ENCODE results near the gene IMMP2L.

IMMP2L gene

DNA sequence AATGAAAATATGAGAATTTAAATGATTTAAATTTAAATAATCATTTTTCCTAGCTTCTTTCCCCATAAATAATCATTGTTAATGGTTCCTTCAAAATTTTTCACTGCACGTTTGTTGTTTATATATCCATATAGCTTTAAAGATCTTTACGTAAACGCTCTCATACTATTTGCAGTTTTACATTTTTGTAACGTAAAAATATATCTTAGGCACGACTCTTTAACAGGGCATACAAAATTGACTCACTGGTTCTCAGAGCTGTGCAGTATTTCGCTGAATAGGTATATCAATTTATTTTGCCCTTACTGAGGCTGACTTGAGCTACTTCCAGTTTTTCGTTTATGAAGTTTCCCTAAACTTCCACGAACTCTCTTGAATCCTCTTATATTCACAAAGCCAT lies 365.6 kb downstream of the IMMP2L start:
- no peak for DNase-seq

GRCh38 chr7:111192614-111193413 lies 369.5 kb downstream of the IMMP2L start:
- no peak for DNase-seq

DNA sequence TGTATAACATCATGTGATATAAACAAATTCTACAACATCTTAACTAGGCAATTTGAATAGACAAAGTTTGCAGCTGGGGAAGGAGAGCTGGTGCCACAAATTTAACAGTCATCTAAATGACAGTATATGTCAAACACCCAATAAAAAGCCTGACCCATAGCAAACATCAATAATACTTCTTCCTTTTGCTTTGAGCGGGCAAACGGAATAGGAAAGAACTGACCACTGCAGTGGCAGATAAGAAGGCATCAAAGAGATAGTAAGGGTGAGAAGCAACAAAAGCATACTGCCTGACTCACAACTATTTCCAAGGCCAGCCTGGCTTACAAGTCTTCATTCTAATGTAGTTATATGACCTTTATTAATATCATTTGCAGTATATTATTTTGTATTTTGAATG lies 371.5 kb downstream of the IMMP2L start:
- DNase-seq = no peak

DNA sequence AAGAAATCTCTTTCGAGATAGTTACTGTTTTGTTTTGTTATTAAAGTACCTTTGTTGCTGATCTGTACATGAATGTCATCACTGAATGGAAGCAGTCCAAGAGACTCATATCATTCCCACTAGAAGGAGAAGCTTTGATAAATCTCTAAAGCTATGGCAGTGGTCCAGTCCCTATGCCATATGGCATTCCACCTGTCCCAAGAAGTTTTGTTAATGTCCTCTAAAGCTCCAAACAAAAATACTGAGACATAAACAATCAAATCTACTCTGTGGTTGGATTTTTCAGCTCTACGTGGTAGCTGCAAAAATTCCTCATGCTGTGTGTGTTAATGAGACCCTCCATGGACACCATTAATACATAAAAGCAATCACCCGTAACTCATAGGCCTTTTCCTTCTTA lies 377.3 kb downstream of the IMMP2L start:
- DNase-seq = no peak

DNA sequence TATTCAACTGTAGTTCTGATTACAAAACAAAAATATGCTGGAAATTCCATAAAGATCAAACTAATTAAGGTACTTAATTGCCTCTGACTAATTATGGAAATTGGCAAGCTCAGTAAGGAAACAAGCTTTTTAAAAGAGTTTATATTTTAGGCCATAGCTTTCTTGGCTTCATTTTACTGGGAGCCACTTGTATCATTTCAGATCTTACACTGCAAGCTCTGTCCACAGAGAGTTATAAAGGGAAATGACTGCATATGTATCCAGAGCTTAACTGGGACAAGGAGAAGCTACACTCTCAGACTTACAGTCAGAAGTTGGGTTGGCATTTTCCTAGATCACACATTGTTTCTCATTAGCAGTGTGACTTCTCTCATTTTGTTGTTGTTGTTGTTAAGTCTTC lies 379.0 kb downstream of the IMMP2L start:
- no peak for DNase-seq

DNA sequence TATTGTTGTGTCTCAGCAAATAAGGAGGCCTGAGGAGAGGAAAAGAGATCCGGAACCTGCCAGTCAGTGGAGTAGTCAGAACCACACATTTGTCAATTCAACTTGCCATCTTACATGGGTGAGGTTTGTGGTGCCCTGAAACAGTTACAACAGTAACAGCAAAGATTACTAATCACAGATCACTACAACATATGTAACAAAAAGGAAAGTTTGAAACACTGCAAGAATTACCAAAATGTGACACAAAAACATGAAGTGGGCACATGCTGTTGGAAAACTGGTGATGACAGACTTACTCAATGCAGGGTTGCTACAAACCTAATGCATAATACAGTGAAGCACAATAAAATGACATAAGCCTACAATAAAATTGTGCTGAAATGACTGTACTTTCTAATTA lies 382.0 kb downstream of the IMMP2L start:
- DNase-seq = no peak

GRCh38 chr7:111175908-111176441 lies 386.3 kb downstream of the IMMP2L start:
- DNase-seq = no peak

DNA sequence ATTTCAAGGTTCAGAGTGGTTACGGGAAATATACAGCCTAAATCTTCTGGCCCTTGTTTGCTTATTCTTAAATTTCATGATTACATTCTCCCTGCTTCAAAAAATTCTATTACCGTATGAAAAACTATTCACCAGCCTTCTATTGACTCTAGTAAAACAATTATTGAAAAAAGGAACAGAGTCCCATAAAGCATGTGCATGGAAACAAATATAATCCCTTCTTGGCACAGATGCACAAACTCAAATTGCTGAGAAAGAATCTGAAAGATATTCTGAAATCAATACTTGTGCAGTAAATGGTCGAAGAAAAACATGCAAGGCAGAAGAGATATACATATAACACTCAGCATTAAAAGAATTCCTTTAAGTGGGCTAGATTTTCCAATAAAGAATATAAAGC lies 387.8 kb downstream of the IMMP2L start:
- no peak for DNase-seq

DNA sequence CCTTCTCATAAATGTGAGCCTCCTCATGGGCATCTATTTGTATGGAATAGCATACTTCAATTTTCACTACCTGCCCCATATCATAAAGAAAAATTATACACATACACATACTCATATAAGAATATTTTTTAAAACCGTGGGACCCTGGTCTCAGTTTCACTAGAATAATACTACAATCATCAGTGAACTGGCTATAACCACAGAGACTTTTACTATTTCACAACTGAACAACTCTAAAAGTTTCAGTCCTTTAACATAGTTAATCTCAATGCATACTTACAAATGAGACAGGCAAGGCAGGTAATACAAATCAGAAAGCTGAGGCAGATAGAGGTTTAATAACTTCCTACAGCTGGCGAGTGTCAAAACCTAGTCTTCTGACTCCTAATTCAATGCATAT lies 388.3 kb downstream of the IMMP2L start:
- no peak for DNase-seq

DNA sequence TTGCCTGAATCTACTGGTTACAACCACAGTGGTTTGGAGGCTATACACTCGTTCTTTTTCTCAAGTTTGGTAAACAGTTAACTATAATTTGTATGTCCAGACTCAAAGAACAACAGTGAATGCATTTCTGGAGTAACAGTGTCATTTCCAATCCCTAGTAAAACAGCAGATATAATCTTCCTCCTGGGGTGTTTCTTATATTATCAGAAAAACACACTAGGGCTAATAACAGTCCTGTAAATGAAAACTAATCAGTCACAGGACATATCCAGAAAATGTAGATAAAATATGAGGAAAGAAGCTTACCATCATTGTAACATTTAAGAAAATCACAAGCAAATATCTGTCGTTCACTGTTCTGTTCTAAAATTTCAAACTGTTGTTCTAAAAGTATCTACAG lies 388.8 kb downstream of the IMMP2L start:
- DNase-seq = no peak

GRCh38 chr7:111172564-111173257 lies 389.6 kb downstream of the IMMP2L start:
- DNase-seq = no peak

GRCh38 chr7:111168182-111168581 lies 394.1 kb downstream of the IMMP2L start:
- DNase-seq = no peak

DNA sequence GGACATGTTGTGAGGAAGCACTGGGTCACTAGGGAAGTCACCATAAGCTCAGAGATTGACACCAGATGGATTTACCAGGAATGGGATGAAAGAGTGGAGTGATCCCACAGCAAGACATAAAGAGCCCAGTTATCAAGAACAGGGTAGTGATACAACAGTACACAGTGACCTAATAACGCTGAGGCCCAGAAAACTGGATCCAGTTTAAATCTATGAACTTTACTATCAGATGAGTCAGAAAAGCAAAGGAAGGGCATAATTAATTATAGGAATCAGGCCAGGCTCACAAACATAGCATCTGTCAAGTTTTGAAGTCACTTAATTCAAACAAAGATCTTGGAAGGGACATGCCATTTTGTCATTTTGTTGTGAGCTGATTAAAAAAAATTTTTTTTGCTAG lies 397.9 kb downstream of the IMMP2L start:
- no peak for DNase-seq

GRCh38 chr7:111162692-111163091 lies 399.6 kb downstream of the IMMP2L start:
- DNase-seq = no peak

DNA sequence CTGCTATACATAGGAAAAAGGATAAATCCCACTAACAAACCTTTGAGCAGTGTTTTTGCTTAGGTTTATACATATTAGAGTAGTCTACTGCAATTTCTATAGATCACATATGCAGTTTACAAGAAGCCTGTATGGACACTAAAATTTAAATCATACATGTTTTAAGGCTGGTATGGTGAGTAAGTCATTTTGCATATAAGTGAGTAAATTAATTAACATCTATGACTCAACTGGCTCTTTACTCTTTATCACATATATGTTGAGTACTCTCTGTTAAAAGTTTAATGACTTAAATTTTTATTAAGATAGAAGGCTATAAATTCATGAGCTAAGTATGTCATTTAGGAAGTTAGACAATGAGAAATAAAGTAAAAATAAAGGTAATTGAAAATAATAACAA lies 402.0 kb downstream of the IMMP2L start:
- no peak for DNase-seq

DNA sequence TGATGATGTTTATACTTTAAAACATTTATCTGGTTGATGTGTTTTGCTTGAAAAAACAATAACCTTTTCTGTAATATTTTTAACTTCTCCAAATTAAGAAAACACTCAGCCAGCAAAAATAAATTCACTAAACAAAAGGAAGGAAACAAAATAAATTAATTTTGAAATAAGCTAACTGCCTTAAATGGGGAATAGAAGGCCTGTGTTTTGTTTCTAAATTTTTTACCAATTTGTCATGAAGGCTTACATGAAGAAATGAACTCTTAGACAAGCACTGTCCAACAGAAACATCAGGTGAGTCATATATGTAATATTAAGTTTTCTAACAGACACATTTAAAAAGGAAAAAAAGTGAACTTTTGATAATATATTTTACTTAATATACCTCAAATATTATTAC lies 402.9 kb downstream of the IMMP2L start:
- DNase-seq = no peak

DNA sequence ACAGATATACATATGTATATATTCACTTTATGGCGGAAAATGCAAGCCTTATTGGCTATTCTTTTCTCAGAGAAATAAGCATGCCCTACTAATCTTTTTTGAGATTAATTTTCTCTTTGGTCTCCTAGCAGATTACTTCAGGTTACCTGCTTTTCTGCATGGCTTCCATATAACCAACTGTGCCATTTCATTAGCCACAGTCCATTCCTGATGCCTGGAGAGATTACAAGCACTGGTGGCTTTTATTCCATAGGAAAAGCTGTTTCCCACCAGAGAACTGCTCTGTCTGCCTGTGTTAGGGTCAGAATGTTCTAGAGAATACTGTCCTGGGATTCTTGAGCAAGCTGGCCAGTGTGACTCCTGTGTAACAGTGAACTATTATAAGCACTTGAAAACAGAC lies 411.6 kb downstream of the IMMP2L start:
- no peak for DNase-seq

DNA sequence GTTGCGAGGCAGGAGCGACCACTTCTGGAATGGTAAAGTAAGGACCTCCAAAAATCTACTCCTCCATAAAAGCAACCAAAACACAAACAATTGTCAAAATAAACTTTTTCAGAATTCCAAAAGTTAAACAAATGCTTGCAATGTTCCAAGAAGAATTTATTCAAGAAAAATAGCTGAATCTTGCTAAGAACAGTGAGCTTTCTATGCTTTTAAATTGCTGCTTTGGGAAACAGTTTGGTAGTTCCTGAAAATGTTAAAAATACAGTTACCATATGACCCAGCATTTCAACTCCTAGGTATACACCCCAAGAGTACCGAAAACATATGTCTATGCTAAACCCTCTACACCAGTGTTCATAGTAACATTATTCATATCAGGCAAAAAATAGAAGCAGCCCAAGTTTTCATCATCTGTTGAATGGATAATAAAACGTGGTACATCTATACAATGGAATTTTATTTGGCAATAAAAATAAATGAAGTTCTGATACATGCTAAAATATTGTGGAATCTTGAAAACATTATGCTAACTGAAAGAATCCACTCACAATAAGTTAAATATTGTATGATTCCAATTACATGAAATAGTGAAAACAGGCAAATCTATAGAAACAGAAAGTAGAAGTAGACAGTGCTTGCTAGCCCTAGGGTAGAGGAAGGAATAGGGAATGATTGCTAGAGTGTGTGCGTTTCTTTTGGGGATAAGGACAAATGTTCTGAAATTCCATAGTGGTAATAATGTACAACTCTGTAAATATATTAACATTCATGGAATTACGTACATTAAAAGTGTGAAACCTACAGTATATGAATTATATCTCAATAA lies 414.4 kb downstream of the IMMP2L start:
- DNase-seq = no peak

- no peak for DNase-seq
These were observed 416.2 kb downstream of the IMMP2L start for GRCh38 chr7:111146136-111146535.

- DNase-seq = no peak
These were observed 416.8 kb downstream of the IMMP2L start for GRCh38 chr7:111145472-111145871.

DNA sequence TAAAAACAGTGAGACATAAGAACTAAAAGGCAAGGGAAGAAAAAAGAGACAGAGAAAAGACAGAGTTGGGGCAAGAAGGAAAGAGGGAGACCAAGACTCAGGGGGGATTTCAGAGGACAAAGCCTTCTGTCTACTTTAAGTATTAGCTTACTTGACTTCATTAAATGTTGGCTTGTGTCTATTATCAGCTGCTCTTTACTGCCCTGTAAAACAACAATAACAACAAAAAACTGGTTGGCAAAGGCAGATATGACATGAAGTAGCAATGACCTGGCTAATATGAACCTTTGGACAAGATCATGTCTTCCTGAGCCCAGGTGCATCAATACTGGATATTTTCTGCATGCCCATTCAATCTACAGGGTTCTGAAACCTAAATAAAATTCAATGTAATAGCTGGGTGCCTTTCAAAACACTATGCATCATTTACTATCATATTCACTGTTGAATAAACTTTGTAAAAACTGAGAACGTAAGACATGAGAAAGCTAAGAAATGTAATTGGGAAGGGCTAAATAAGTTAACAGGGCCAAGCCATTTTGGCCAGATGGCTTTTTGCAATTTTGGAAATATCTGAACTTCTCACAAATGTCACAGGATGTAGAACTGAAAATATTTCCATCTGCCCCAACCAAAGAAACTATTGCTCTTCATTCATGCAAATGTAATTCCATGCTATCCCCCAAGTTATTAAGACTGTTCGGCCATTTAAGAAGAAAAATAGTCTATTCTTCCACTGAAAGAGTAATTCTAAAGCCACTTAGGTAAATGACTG lies 422.0 kb downstream of the IMMP2L start:
- no peak for DNase-seq

DNA sequence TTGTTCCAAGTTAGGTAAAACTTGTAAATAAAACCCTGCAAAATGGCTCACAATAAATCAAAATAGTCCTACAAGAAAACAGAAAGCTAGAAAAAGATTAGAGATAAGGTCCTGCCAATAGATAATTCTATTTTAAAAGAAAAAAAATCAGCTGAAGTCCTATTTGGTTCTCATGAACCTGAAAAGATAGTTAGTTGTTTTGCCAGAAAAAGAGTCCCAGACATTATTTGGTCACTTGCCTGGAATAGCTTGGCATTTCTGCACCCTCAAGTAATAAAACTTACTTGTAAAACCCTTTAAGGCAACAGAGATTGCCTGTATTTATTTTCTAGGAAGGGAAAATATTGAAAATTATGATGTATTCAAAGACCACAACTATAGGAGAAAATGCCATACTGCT lies 423.7 kb downstream of the IMMP2L start:
- no peak for DNase-seq

DNA sequence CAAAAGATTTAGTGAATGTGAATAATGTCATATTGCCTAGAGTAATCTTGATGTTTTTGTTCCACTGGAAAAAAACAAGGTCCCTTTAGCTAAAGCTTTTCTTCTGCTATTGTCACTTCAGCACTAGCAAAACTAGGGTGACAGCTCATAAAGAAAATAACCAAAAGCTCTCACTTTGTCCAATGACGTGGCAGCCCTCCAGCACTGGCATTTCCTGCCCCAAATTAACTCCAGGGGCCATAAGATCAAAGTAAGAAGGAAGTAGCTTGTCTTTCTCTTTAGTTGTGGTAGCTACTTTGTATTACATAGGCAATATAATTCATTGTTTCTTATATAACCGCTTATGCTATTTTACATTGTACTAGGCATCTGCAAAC lies 424.1 kb downstream of the IMMP2L start:
- DNase-seq = peak; percentile 47 to 52
